HG03025 (cell line): ENCODE data around the gene TMPRSS7.

Experiments used
- ATAC-seq: cut with Tn5 transposase; IDR thresholded peaks from one replicate; pipeline ENCODE4 v1.9.1; 2021; ENCODE audit warnings: mild to moderate bottlenecking, moderate library complexity; ENCODE audit not compliant: unreplicated experiment, low FRiP score

The TMPRSS7 gene

GRCh38 chr3:112092496-112093179 is 58.1 kb downstream of the TMPRSS7 start:
- ATAC-seq = no peak

GRCh38 chr3:112093180-112093522 is 58.6 kb downstream of the TMPRSS7 start:
- no peak for ATAC-seq

DNA sequence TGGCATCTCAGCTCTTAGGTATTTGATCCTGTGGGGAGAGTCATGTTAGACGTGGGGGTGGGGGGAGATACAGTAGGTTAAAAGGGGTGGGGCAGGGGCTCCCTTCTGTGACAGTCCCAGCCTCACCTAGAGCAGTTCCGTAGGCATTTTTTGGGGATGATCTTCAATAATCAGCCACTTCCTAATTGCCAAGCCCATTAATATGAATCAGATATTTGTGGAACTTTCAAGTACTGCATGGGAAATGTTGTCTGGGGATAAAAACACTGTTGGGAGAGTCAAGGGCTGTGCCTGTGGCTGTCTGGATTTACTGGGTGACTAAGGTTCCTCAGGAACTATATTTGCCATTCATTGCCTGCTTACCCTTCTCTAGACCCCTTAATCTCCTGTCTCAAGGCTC is 61.2 kb downstream of the TMPRSS7 start:
- no peak for ATAC-seq

GRCh38 chr3:112096176-112096575 is 61.6 kb downstream of the TMPRSS7 start:
- no peak for ATAC-seq

DNA sequence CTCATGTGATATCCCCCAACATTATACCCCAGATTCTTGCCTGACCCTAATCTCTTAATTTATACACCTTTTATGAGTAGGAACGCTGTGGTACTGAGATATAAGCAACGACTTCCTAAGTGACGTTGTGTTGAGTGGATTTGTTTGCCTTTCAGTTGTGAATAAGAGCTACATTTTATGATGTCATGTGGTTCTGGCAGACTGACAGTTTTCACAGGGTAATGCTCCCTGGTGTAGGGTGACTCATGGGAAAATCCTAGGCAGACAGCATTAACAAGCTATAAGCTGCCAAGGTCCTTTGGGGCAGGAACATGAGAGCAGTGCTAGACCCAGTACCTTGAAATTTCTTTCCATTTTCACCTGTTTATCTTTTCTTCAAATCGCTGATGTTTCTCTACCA is 62.8 kb downstream of the TMPRSS7 start:
- no peak for ATAC-seq

DNA sequence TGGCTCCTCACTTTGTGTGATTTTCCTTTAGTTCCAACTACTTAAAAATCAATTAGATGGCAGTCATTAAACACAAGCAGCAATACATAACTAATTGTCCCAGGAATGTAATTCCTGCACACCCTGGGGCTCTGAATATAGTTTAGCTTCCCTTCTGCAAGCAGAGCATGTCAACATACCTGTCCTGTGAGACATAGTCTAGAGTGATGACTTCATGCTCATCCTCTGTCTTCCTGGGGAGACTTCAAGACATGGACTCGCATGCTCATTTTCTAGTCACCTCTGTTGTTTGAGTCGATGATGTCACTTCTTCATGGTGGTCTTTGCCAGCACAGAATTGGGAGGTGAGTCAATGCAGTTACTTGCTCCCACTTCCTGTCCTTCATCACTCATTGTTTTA is 67.4 kb downstream of the TMPRSS7 start:
- ATAC-seq = no peak

GRCh38 chr3:112104774-112105173 is 70.2 kb downstream of the TMPRSS7 start:
- no peak for ATAC-seq

DNA sequence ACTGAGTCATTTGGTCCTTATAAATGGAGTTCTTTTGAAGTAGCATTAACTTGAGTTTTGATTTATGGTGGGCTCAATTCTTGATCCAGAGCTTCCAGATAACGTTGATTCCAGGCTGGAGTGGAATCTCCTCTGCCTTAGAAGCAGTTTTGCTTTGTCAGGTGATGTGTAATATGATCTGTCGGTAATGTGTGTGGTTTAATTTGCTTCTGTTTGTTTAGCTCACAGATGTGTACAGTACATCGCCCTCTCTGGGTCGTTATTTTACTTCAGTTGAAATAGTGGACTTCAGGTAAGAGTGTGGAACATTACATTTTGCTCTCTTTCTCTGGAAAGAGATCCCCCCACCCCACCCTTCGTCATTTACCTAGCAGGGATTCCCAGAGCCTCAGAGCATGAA is 74.8 kb downstream of the TMPRSS7 start:
- ATAC-seq = no peak

- peak; percentile 61 for ATAC-seq
Measured at GRCh38 chr3:112111785-112112402, 77.4 kb downstream of the TMPRSS7 start.

- peak; percentile 31 for ATAC-seq
Measured at GRCh38 chr3:112114576-112115160, 80.1 kb downstream of the TMPRSS7 start.

GRCh38 chr3:112115161-112115739 is 80.7 kb downstream of the TMPRSS7 start:
- no peak for ATAC-seq

- ATAC-seq = no peak
Measured at GRCh38 chr3:112115806-112116383, 81.4 kb downstream of the TMPRSS7 start.

DNA sequence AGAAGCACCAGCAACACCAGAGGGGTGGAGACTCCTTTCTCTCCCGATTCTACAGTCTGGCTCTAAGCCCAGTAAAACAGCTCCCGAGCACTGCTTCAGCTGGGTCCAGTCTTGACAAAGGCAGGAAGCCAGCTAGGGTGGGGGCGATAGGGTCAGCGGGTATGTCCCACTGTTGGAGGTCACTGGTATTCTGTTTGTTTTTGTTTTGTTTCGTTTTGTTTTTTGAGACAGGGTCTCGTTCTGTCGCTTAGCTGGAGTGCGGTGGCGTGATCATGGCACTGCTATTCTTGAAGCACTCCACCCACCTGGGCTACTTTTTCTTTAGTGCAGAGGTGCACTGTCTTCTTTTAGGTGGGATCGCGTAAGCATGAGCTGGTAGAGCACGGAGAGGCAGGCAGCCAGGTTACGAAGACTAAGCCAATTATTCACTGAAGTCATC is 82.2 kb downstream of the TMPRSS7 start:
- ATAC-seq = no peak

DNA sequence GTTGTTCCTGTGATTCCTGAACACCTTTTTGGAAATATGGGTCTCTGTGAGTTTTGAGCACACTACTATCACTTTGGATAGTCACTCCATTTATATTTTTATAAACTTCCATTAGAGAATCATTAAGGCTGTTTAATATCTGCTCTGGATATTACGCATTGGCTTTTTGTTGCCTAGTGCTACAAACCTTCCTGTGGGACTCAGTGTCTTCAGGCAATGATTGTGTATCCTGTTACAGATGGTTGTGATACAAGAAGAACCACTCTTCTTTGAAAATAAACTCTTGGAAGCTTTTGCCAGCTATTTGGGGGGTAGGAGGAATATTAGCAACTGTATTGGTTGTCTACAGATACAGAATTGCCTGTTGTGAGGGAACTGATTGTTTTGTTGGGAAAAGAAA is 82.9 kb downstream of the TMPRSS7 start:
- ATAC-seq = no peak

- ATAC-seq = no peak
Measured at GRCh38 chr3:112117841-112118571, 83.5 kb downstream of the TMPRSS7 start.

GRCh38 chr3:112119962-112120836 is 85.7 kb downstream of the TMPRSS7 start:
- no peak for ATAC-seq

GRCh38 chr3:112121577-112122547 is 87.3 kb downstream of the TMPRSS7 start:
- no peak for ATAC-seq

DNA sequence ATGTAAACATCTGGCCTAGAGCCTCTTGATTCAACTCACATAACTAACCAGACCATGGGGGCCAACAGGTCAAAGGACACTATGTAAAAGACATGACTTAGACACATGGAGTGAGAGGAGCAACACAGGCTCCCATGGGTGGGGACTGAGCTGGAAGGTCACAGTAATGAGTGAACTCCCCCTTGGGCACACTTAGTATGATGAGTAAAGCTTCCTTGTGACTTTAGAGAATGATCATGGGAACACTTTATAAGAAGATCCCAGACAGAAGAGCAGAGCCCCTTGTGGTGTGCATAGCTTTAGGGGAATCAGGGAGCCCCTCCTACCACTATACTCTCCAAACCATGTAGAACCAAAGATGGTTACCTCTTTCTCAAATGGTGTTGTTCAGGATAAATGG is 88.3 kb downstream of the TMPRSS7 start:
- no peak for ATAC-seq

- no peak for ATAC-seq
Measured at GRCh38 chr3:112123548-112123947, 89.0 kb downstream of the TMPRSS7 start.
